CD4-positive, alpha-beta T cell (primary cell): Measurements from ENCODE around the gene GRIK5. TPM values are rescaled to one million over a fixed set of nuclear protein-coding genes. Genes with fewer than 3 reads are reported as not detected.

Experiments used
- ATAC-seq: fragments of 200-7000 bp; cut with Tn5 transposase; one replicate; pipeline ENCODE4 v1.10.0; 2022; ENCODE audit warnings: mild to moderate bottlenecking; ENCODE audit not compliant: poor library complexity
- CTCF ChIA-PET: fragments of 350-600 bp; sonication (Branson Sonifier 250); formaldehyde crosslinking; loops from one replicate; lab custom pipeline; 2021; ENCODE audit warnings: antibody characterized with exemption, inconsistent platforms; lab: Charles Lee
- POLR2A ChIA-PET: fragments of 350-600 bp; sonication (Branson Sonifier 250); formaldehyde crosslinking; loops from one replicate; lab custom pipeline; 2021; ENCODE audit warnings: antibody characterized with exemption, inconsistent platforms; lab: Charles Lee
- DNase-seq, 14 experiments: peaks; one replicate each; pipeline ENCODE4 v3.0.0-alpha.2; 2013 to 2020; ENCODE audit warnings: mixed read lengths in 2 of 14
- H3K27ac ChIP-seq, 2 donors: one replicate each; pipeline versions ENCODE4 v1.5.1 to v1.7.0; 2013; ENCODE audit warnings: low read length in 2 of 2, low read depth in 1 of 2, mild to moderate bottlenecking in 1 of 2
- H3K27me3 ChIP-seq, 2 experiments: 1 replicate in 1 of 2; 2 replicates in 1 of 2; pipeline versions ENCODE4 v1.6.1 to v1.7.0; 2013; ENCODE audit warnings: low read length in 2 of 2, control low read depth in 1 of 2, mild to moderate bottlenecking in 1 of 2, moderate library complexity in 1 of 2; ENCODE audit not compliant: insufficient read depth in 2 of 2, control insufficient read depth in 1 of 2
- H3K36me3 ChIP-seq: one replicate; pipeline ENCODE4 v1.6.1; 2013; ENCODE audit warnings: low read length, control low read depth; ENCODE audit not compliant: insufficient read depth
- H3K4me1 ChIP-seq: one replicate; pipeline ENCODE4 v1.6.1; 2013; ENCODE audit warnings: low read length, control low read depth; ENCODE audit not compliant: insufficient read depth
- H3K4me3 ChIP-seq: one replicate; pipeline ENCODE4 v1.5.1; 2013; ENCODE audit warnings: mild to moderate bottlenecking, low read length, moderate library complexity
- H3K9me3 ChIP-seq, 2 experiments: 1 replicate in 1 of 2; 2 replicates in 1 of 2; pipeline versions ENCODE4 v1.6.1 to v1.7.0; 2013; ENCODE audit warnings: low read length in 2 of 2, mild to moderate bottlenecking in 2 of 2, control low read depth in 1 of 2, moderate library complexity in 1 of 2; ENCODE audit not compliant: control insufficient read depth in 1 of 2, insufficient read depth in 1 of 2
- H3K27ac Mint-ChIP-seq: one replicate; pipeline ENCODE4 v1.8.0; 2020; ENCODE audit warnings: mixed read lengths
- H3K27me3 Mint-ChIP-seq: one replicate; pipeline ENCODE4 v1.8.0; 2021; ENCODE audit warnings: mixed read lengths
- H3K36me3 Mint-ChIP-seq: one replicate; pipeline ENCODE4 v1.8.0; 2021; ENCODE audit warnings: low read depth, mixed read lengths
- H3K4me1 Mint-ChIP-seq: one replicate; pipeline ENCODE4 v1.8.0; 2021; ENCODE audit warnings: low read depth, mixed read lengths
- H3K4me3 Mint-ChIP-seq: one replicate; pipeline ENCODE4 v1.8.0; 2020; ENCODE audit warnings: mild to moderate bottlenecking, mixed read lengths
- H3K9me3 Mint-ChIP-seq: one replicate; pipeline ENCODE4 v1.8.0; 2020; ENCODE audit warnings: mixed read lengths
- CTCF ChIP-seq: fragments of 200-600 bp; IDR thresholded peaks from one replicate; pipeline ENCODE4 v1.8.0; 2022; ENCODE audit warnings: antibody characterized with exemption, mild to moderate bottlenecking
- intact Hi-C, 2 experiments: fragments of 100-400 bp; cut with DNase I in 1 of 2; cut with micrococcal nuclease in 1 of 2; formaldehyde crosslinking; loops; one replicate each; pipeline versions ENCODE4 v1.15.1 to v1.9.0; 2023 to 2025; cut with DNase I, micrococcal nuclease
- total RNA-seq, 174 experiments: library from RNA in 2 of 174; stranded (reverse) in 2 of 174; gene quantifications; one replicate each; pipeline ENCODE4 v1.2.3 and lab custom pipeline; 2021 to 2026

The GRIK5 gene
- total RNA-seq, 2 experiments from 2014 or later, result 0.66 to 0.75 TPM

DNA sequence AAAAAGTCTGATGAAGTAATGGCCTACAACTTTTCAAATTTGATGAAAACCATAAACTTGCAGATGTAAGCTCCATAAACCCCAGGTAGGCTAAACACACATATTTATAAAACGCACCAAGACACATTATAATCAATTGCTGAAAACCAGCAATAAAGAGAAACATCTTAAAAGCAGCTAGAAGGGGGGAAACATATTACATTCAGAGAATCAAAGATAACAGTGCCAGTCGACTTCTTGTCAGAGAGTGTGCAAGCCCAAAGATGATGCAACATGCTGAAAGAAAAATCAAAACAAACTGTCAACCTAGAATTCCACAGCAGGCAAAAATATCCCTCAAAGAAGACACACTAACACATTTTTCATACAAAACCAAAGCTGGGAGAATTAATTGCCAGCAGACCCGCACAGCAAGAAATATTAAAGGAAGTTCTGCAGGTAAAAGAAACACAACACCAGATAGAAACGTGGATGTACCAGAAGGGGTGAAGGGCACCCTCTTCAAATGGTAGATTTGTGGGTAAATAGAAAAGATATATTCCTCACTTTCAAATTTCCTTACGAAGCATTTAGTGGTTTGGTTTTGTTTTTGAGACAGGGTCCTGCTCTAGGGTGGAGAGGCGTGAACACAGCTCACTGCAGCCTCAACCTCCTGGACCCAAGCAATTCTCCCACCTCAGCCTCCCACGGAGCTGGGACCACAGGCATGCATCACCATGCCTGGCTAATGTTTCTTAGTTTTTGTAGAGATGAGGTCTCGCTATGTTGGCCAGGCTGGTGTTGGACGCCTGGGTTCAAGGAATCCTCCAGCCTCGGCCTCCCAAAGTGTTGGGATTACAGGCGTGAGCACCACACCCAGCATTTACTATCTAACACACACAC, 59.5 kb downstream of the GRIK5 start:
- H3K9me3 Mint-ChIP-seq, result no peaks in the 10 kb centered on the region
- DNase-seq, result no peak
- H3K4me3 ChIP-seq, result no peak overlapping the region
- no peak overlapping the region for H3K27ac Mint-ChIP-seq
- H3K9me3 ChIP-seq, result no peaks in the 10 kb centered on the region
- no peaks in the 10 kb centered on the region for H3K36me3 ChIP-seq
- no peaks in the 10 kb centered on the region for H3K27me3 ChIP-seq
- H3K27ac ChIP-seq, result no peak overlapping the region
- POLR2A ChIA-PET, result no interaction called here
- no peaks in the 10 kb centered on the region for H3K4me1 ChIP-seq
- no peak for ATAC-seq
- H3K4me3 Mint-ChIP-seq, result no peak overlapping the region
- intact Hi-C loops, result no loop called here
- TF ChIP-seq CTCF, result no peak
- peaks cover 6% of the 10 kb centered on the region for H3K27me3 Mint-ChIP-seq
- no peaks in the 10 kb centered on the region for H3K36me3 Mint-ChIP-seq
- no peaks in the 10 kb centered on the region for H3K4me1 Mint-ChIP-seq
- CTCF ChIA-PET, result no interaction called here

- CTCF ChIA-PET, result no interaction called here
Measured at GRCh38 chr19:42006569-42006968, 63.4 kb downstream of the GRIK5 start.

GRCh38 chr19:42005504-42005903, 64.5 kb downstream of the GRIK5 start:
- Mint-ChIP-seq H3K36me3 (no peaks in the 10 kb centered on the region), H3K27me3 (peaks cover 42% of the 10 kb centered on the region), H3K9me3 (no peaks in the 10 kb centered on the region), H3K27ac (no peak overlapping the region), H3K4me3 (no peak overlapping the region), H3K4me1 (no peaks in the 10 kb centered on the region)
- Histone ChIP-seq H3K36me3 (no peaks in the 10 kb centered on the region), H3K27me3 (peaks cover under 1 to 20% of the 10 kb centered on the region in 2 experiments), H3K4me3 (no peak overlapping the region), H3K27ac (no peak overlapping the region), H3K9me3 (no peaks in the 10 kb centered on the region), H3K4me1 (no peaks in the 10 kb centered on the region)
- CTCF ChIA-PET, result no interaction called here
- POLR2A ChIA-PET, result no interaction called here
- DNase-seq (no peak), ATAC-seq (no peak)
- intact Hi-C loops, result loop anchor here in 1 of 2 experiments (10.0 kb wide), 1 partner anchor 281 kb away; no protein-coding TSS in a partner anchor
- TF ChIP-seq CTCF, result no peak

More at GRCh38 chr19:42006569-42006968, 63.4 kb downstream of the GRIK5 start:
- Mint-ChIP-seq H3K4me3 (no peak overlapping the region), H3K27me3 (peaks cover 31% of the 10 kb centered on the region), H3K27ac (no peak overlapping the region), H3K9me3 (no peaks in the 10 kb centered on the region), H3K36me3 (no peaks in the 10 kb centered on the region), H3K4me1 (no peaks in the 10 kb centered on the region)
- Histone ChIP-seq H3K36me3 (no peaks in the 10 kb centered on the region), H3K9me3 (no peaks in the 10 kb centered on the region), H3K27ac (no peak overlapping the region), H3K27me3 (peaks cover 0 to 10% of the 10 kb centered on the region in 2 experiments), H3K4me3 (no peak overlapping the region), H3K4me1 (no peaks in the 10 kb centered on the region)
- POLR2A ChIA-PET, result no interaction called here
- no peak for ATAC-seq
- intact Hi-C loops, result loop anchor here in 1 of 2 experiments (10.0 kb wide), 1 partner anchor 282 kb away; no protein-coding TSS in a partner anchor
- DNase-seq, result no peak
- TF ChIP-seq CTCF, result no peak
